H1 (cell line): Measurements from ENCODE around the gene SPTAN1. TPM values are rescaled to one million over a fixed set of nuclear protein-coding genes. Genes with fewer than 3 reads are reported as not detected.

ENCODE experiments used
- RAD21 ChIP-seq, 2 experiments: IDR thresholded peaks in 1 of 2; conservative IDR thresholded peaks in 1 of 2; 2 replicates each; pipeline ENCODE4 v1.6.1; 2011; ENCODE audit warnings: low read depth in 2 of 2, low read length in 2 of 2, improper control_type of control experiment in 1 of 2, inconsistent platforms in 1 of 2, mild to moderate bottlenecking in 1 of 2, moderate library complexity in 1 of 2
- polyA plus RNA-seq, 7 experiments: library from polyadenylated mRNA; depleted of rRNA in 3 of 7; stranded (reverse) in 5 of 7; unstranded in 2 of 7; fragments of >200 nt in 5 of 7; fragments of 200-250 nt in 2 of 7; gene quantifications; 1 replicate in 5 of 7; 2 replicates in 1 of 7; 4 replicates in 1 of 7; pipeline versions ENCODE4 v1.2.1 to v1.2.3, GENCODE V29; 2011 to 2013; ENCODE audit warnings: missing spikeins in 2 of 7, mixed read lengths in 2 of 7
- total RNA-seq: library from RNA; stranded (reverse); fragmentation: NEBNext Ultra II Directional; extraction: Animal tissue kit (Norgen Biotek cat#: 25700); gene quantifications from 2 replicates; pipeline ENCODE4 v1.2.1, GENCODE V29; 2021
- TF ChIP-seq, protein P1 (sequence below): IDR thresholded peaks from 2 replicates; pipeline ENCODE4 v1.6.1; 2012; ENCODE audit warnings: low read length, inconsistent platforms

Gene SPTAN1
- total and polyA plus RNA-seq, 2 of the 8 experiments (the other 6 are each of a cell fraction or from before 2014, with no cell fraction given): 182 to 216 TPM

DNA sequence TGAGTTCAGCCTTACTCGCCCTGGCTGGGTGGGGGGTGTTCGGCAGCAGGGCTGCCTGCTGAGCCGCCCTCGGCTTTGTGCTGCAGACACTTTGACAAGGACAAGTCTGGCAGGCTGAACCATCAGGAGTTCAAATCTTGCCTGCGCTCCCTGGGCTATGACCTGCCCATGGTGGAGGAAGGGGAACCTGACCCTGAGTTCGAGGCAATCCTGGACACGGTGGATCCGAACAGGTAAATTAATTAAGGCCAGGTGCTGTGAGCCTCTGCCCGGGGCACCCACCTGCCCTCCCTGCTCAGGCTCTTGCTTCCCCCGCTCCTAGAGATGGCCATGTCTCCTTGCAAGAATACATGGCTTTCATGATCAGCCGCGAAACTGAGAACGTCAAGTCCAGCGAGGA lies 80.1 kb downstream of the SPTAN1 start (continued):
- TF ChIP-seq, protein P1, sequence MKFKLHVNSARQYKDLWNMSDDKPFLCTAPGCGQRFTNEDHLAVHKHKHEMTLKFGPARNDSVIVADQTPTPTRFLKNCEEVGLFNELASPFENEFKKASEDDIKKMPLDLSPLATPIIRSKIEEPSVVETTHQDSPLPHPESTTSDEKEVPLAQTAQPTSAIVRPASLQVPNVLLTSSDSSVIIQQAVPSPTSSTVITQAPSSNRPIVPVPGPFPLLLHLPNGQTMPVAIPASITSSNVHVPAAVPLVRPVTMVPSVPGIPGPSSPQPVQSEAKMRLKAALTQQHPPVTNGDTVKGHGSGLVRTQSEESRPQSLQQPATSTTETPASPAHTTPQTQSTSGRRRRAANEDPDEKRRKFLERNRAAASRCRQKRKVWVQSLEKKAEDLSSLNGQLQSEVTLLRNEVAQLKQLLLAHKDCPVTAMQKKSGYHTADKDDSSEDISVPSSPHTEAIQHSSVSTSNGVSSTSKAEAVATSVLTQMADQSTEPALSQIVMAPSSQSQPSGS: no peak
- TF ChIP-seq RAD21 (IDR thresholded peaks at IDR 0.05 in 1 of 2, conservative IDR thresholded peaks at IDR 0.05 in 1 of 2; ENCODE audit: low read depth in 2 of 2, low read length in 2 of 2): no peak
